Measurements from ENCODE around the gene ITPKA. TPM values are rescaled to one million over a fixed set of nuclear protein-coding genes. Genes with fewer than 3 reads are reported as not detected.

Gene ITPKA
- total RNA-seq, 4 donors from 2014 or later = 28.9 to 95.6 (median 93.9) TPM

DNA sequence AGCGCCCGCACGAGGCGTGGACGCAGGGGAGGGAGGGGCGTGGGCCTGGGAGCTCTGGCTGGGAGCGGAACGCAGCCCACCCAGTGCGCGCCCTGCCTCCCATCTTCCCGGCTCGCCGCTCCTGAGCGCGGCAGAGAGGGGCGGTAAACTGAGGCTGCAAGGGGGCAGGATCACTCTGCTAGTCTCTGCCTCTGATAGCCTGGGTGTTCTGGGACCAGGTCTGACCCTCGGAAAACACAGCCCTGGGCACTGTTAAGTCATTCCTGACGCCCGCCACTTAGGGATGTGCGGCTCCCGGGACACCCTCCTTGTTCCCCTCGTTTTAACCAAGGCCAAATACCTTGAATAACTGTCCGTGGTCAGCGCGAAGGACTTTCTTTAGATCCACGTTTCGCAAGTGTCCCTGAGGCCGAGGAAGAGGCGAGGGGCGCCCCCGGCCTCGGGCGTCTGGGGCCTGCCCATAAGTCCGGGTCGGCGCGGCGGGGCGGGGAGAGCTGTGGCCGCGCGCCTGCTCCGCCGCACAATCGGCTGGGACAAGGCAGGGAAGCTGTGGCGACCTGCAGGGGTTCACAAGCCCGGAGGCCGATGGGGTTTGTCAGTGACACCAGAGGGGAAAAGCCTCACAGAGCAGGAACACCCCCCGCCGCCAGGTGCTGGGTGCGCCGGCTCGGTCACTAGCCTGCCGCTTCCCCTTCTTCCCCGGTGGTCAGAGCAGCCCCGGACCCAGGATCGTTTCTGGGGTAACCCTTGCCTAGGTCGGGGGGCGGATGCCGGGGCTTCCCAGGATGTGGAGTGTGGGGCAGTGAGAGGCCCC is 1.5 kb downstream of the ITPKA start:
- H3K27me3 ChIP-seq = no peaks in the 10 kb centered on the region
- no peaks in the 10 kb centered on the region for H3K9me3 ChIP-seq
- peak in 2 of 3 donors; percentile 36 to 63 for DNase-seq
- peaks cover 3 to 37% (median 27%) of the 10 kb centered on the region in 4 donors for H3K4me1 ChIP-seq
- H3K36me3 ChIP-seq = no peaks in the 10 kb centered on the region
- peak overlapping the region; percentile 41 to 82 (median 64) for H3K4me3 ChIP-seq
- no peak for TF ChIP-seq POLR2A (IDR thresholded peaks at IDR 0.05)
- TF ChIP-seq, protein P1, sequence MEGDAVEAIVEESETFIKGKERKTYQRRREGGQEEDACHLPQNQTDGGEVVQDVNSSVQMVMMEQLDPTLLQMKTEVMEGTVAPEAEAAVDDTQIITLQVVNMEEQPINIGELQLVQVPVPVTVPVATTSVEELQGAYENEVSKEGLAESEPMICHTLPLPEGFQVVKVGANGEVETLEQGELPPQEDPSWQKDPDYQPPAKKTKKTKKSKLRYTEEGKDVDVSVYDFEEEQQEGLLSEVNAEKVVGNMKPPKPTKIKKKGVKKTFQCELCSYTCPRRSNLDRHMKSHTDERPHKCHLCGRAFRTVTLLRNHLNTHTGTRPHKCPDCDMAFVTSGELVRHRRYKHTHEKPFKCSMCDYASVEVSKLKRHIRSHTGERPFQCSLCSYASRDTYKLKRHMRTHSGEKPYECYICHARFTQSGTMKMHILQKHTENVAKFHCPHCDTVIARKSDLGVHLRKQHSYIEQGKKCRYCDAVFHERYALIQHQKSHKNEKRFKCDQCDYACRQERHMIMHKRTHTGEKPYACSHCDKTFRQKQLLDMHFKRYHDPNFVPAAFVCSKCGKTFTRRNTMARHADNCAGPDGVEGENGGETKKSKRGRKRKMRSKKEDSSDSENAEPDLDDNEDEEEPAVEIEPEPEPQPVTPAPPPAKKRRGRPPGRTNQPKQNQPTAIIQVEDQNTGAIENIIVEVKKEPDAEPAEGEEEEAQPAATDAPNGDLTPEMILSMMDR (IDR thresholded peaks at IDR 0.05) = peak in 2 of 6 experiments; percentile 9 to 29
- peak overlapping the region in 3 of 4 donors; percentile 63 to 98 (median 90) for H3K27ac ChIP-seq

DNA sequence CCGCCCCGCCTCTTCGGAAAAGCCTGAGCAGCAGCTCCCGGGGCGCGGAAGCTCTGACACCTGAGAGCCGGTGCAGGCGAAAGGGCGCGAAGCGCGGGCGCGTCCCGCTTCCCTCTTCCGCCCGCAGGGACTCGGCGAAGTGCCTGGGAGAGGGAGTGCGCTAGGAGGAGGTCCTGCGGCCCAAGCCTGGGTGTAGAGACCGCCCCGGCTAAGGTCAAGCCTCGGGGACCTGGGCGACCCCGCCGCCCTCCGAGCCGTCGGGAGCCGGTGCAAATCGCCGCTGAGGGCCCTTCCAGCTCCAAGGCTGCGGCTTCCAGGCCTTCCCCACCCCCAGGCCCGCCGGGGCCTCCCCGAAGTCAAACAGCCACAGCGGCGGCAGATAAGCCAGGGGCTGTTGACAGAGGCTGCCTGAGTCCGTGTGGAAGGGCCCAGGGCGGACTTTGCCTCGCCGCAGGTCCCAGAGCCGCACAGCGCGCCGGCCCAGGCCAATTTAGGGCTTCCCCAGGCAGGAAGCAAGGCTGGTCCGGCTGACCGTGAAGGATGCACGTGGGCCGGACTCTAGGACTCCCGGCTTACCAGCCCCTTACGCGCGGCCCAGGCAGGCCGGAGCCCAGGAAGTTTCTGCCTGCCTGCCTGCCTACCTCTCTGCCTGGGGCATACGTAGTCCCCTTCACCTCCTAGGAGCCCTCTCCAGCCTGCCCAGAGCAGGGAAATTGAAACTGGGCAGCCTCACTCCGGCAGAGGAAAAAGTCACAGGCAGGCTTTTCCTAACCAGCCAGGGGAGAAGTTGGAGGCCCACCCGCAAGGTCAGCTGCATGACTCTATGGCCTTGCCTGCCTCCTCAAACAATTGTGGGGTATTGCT is 2.3 kb downstream of the ITPKA start:
- H3K27ac ChIP-seq = peak overlapping the region in 3 of 4 donors; percentile 63 to 98 (median 90)

DNA sequence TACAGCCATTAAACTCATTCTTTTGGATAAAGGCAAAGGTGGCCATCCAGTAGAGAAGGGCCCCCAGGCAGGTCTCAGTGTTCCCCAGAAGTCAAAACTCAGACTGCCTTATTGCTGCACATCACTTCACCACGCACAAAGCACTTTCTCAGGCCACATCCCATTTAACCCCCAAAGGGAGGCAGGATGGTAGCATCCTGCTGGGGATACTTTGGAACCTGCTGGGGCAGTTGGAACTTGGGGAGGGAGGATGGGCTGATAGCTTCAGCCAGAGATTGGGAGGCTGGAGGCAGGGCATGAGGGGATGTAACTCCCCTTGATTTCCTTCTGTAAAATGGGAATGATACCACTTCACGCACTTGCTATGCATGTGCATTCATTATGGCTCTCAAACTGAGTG is 5.0 kb downstream of the ITPKA start:
- no peaks in the 10 kb centered on the region for H3K9me3 ChIP-seq
- H3K27me3 ChIP-seq = peaks cover 0 to 6% of the 10 kb centered on the region in 2 donors
- no peak for DNase-seq
- peaks cover 0 to 21% (median 0%) of the 10 kb centered on the region in 3 donors for H3K36me3 ChIP-seq
- TF ChIP-seq, protein P1 (IDR thresholded peaks at IDR 0.05) = no peak
- TF ChIP-seq POLR2A (IDR thresholded peaks at IDR 0.05) = no peak
- H3K27ac ChIP-seq = no peak overlapping the region
- H3K4me3 ChIP-seq = no peak overlapping the region
- peaks cover 0 to 52% (median 33%) of the 10 kb centered on the region in 4 donors for H3K4me1 ChIP-seq

More for the DNA sequence above, 2.3 kb downstream of the ITPKA start:
- Histone ChIP-seq H3K4me3 (peak overlapping the region; percentile 41 to 82 (median 64)), H3K4me1 (peaks cover 3 to 37% (median 27%) of the 10 kb centered on the region in 4 donors), H3K36me3 (no peaks in the 10 kb centered on the region), H3K9me3 (no peaks in the 10 kb centered on the region), H3K27me3 (no peaks in the 10 kb centered on the region)
- peak in 2 of 3 donors; percentile 86 to 92 for DNase-seq
- TF ChIP-seq, protein P1 (IDR thresholded peaks at IDR 0.05) = no peak
- TF ChIP-seq POLR2A (IDR thresholded peaks at IDR 0.05) = peak; percentile 61 to 63

DNA sequence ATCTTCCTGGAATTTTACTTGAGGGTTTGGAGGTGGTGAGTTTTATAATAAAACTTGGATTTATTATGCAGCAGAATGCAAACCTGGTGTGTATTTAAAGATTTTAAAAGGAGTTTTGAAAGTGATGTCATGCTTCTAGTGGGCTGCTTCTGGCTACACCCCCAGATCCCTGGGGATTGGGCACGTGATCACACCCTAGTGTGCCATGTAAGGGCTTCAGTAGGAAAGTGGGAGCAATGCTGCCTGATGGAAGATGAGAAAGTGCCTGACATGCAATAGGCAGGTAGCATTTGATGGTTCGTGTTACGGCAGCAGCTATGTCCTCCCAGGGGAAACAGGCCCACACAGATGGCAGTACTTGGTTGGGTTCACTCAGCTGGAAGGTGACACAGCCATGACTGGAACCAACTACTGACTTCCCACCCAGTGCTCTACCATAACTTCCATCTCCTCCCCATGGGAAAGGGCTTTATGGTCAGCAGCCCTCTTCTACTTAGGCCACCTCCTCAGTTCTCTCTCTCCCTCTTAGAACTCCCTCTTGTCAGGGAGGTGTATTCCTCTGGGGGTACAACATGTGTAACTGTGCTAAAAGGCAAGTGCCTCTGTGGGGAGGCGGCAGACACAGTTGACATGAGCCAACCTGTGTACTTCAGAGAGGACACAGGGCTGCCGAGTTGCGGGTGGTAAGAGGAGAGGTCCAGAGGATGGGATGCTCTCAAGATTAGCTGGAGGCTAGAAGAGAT is 5.6 kb downstream of the ITPKA start:
- Histone ChIP-seq H3K4me3 (no peak overlapping the region), H3K4me1 (peaks cover 0 to 49% (median 31%) of the 10 kb centered on the region in 4 donors), H3K36me3 (peaks cover 0 to 26% (median 0%) of the 10 kb centered on the region in 3 donors), H3K9me3 (no peaks in the 10 kb centered on the region), H3K27ac (no peak overlapping the region), H3K27me3 (peaks cover 0 to 6% of the 10 kb centered on the region in 2 donors)
- TF ChIP-seq, protein P1 (IDR thresholded peaks at IDR 0.05) = no peak
- no peak for TF ChIP-seq POLR2A (IDR thresholded peaks at IDR 0.05)
- DNase-seq = no peak

Data from Peyer's patch (tissue), 4 donors.